ENCODE data around the gene FOXN1. TPM values are rescaled to one million over a fixed set of nuclear protein-coding genes. Genes with fewer than 3 reads are reported as not detected.
A peak's percentile ranks its signal among the peaks of the same experiment; 100 is the strongest.

The FOXN1 gene
- total and polyA plus RNA-seq, 8 donors: 0.43 to 9.3 (median 2.4) TPM; not detected in 5

DNA sequence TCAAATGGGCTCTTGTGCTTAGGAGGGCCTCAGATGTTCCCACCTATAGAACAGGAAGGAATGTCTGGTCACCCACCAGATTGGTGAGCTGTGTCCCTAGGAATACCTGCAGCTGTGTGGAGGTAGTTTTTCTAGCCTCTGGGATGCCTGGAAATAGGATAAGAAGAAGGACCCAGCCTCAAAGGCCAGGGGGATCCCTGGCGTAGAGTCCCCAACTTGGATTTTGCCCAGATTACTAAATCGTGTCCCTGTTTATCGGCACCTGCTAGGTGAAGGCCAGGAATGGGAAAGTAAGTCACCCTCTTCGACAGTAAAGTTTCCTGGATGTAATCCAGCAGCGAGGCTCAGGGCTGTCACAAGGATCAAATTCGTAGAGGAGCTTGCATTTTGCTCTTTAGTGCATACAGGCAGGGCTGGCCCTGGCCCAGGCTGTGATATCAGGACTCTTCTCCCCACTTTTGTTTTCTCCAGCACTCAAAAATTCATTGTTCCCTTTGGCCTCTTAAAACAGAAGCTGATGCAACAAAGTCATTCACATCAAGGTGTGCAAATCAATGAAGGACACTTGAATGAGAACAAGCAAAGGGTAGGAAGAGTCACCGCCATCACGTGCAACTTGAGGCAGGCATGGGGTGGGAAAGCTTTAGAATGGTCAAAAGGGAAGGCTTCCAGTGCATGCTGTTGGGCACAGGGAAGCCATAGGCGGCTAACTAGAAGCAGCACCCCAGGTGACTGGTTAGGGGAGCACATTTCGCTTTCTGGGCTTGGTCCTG, 25.2 kb upstream of the FOXN1 start:
- H3K27ac ChIP-seq: no peak overlapping the region
- H3K36me3 ChIP-seq: no peaks in the 10 kb centered on the region
- H3K9me3 ChIP-seq: no peaks in the 10 kb centered on the region
- WGBS, 5 donors: 60 to 71% (median 62%) methylated on average over 9 to 10 of the region's 10 CpGs
- no peaks in the 10 kb centered on the region for H3K4me1 ChIP-seq
- no peak overlapping the region for H3K4me3 ChIP-seq
- intact Hi-C loops (cut with DNase I; ENCODE audit: low total_unique reads): no loop called here
- peaks cover 0 to 5% (median 0%) of the 10 kb centered on the region in 3 donors for H3K27me3 ChIP-seq
- TF ChIP-seq, protein P1, sequence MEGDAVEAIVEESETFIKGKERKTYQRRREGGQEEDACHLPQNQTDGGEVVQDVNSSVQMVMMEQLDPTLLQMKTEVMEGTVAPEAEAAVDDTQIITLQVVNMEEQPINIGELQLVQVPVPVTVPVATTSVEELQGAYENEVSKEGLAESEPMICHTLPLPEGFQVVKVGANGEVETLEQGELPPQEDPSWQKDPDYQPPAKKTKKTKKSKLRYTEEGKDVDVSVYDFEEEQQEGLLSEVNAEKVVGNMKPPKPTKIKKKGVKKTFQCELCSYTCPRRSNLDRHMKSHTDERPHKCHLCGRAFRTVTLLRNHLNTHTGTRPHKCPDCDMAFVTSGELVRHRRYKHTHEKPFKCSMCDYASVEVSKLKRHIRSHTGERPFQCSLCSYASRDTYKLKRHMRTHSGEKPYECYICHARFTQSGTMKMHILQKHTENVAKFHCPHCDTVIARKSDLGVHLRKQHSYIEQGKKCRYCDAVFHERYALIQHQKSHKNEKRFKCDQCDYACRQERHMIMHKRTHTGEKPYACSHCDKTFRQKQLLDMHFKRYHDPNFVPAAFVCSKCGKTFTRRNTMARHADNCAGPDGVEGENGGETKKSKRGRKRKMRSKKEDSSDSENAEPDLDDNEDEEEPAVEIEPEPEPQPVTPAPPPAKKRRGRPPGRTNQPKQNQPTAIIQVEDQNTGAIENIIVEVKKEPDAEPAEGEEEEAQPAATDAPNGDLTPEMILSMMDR (IDR thresholded peaks at IDR 0.05): no peak
- TF ChIP-seq POLR2A (IDR thresholded peaks at IDR 0.05) (no peak), EP300 (IDR thresholded peaks at IDR 0.05) (no peak), POLR2AphosphoS5 (IDR thresholded peaks at IDR 0.05) (no peak)
- DNase-seq: no peak

DNA sequence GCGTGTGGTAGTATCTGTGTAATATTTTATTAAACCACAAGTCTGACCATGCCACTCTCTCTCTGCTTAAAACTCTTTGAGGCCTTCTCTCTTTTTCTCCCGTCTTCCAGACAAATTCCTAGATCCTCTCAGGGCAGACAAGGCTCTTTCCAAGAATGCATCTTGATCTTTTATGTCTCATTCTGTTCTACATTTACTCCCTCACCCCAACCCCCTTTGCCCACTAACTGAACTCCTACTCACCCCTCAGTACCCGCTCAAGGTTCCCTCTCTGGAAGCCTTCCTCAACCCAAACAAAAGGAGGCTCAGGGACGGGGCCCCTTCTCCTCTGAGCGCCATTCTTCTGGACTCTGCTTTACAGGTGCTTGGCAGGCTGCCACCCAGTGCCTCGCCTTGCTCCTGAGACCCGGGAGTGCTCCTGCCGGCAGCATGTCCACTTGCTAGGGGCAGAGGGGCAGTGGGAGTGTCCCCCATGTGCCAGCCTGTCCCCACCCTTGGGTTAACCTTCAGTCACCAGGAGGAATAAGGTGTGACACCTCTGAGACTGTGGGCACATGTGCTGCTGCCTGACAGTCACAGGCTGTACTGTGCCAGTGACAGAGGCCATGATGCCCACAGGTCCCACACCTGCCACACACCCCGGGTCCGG, 23.5 kb upstream of the FOXN1 start:
- WGBS, 5 donors: 42 to 69% (median 49%) methylated on average over 8 to 10 of the region's 10 CpGs

DNA sequence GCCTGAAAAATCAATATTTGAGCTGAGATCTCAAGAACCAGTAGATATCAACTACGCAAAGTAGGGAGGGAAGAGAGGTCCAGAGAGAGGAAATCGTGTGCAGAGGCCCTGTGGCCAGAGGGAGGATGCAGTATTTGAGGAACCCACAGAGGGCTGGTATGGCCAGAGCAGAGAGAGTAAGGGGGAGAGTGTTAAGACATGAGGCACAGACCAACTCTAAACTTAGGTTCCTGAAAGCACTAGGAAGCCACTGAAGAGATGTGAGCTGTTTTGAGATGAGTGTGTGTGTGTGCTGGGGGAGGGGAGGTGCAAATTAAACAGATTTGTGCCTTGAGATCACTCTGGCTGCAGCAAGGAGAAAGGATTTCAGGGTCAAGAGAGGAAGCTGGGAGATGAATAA, 21.9 kb upstream of the FOXN1 start:
- no peaks in the 10 kb centered on the region for H3K36me3 ChIP-seq
- no peak for DNase-seq
- intact Hi-C loops (cut with DNase I; ENCODE audit: low total_unique reads): no loop called here
- H3K27me3 ChIP-seq: peaks cover 0 to 5% (median 0%) of the 10 kb centered on the region in 3 donors
- no peak overlapping the region for H3K4me3 ChIP-seq
- WGBS, 5 donors: 16 to 43% (median 22%) methylated on average over 2 of the region's 2 CpGs
- no peak for TF ChIP-seq EP300 (IDR thresholded peaks at IDR 0.05)
- TF ChIP-seq POLR2A (IDR thresholded peaks at IDR 0.05): no peak
- TF ChIP-seq, protein P1 (IDR thresholded peaks at IDR 0.05): no peak
- no peak for TF ChIP-seq POLR2AphosphoS5 (IDR thresholded peaks at IDR 0.05)
- H3K9me3 ChIP-seq: no peaks in the 10 kb centered on the region
- H3K27ac ChIP-seq: no peak overlapping the region
- no peaks in the 10 kb centered on the region for H3K4me1 ChIP-seq

More for the DNA sequence above, 23.5 kb upstream of the FOXN1 start:
- peak; percentile 52 to 59 for DNase-seq
- intact Hi-C loops (cut with DNase I; ENCODE audit: low total_unique reads): no loop called here
- H3K27ac ChIP-seq: no peak overlapping the region
- H3K36me3 ChIP-seq: no peaks in the 10 kb centered on the region
- no peak overlapping the region for H3K4me3 ChIP-seq
- TF ChIP-seq, protein P1 (IDR thresholded peaks at IDR 0.05): no peak
- no peak for TF ChIP-seq POLR2A (IDR thresholded peaks at IDR 0.05)
- TF ChIP-seq EP300 (IDR thresholded peaks at IDR 0.05): no peak
- H3K9me3 ChIP-seq: no peaks in the 10 kb centered on the region
- H3K4me1 ChIP-seq: no peaks in the 10 kb centered on the region
- H3K27me3 ChIP-seq: peaks cover 0 to 5% (median 0%) of the 10 kb centered on the region in 3 donors

DNA sequence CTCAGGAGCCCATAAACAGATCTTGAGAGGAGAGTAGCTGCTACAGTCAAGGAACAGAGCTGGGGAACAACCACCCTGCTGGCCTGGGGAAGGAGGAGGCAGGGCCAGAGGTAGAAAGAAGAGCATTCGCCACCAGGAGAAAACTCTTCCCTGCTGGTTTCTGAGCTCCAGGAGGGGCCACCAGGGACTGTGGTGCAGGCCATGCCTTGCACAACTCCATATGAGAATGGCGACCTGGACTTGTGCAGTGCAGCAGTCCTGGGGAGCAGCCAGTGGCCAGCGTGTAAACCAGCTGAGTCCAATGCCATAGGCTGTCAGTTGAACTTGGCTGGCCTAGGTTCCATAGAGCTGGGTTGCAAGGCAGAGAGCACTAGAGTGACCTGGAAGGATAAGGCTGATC, 21.1 kb upstream of the FOXN1 start:
- no peaks in the 10 kb centered on the region for H3K4me1 ChIP-seq
- H3K27me3 ChIP-seq: peaks cover 0 to 5% (median 0%) of the 10 kb centered on the region in 3 donors
- no peak for DNase-seq
- no peaks in the 10 kb centered on the region for H3K36me3 ChIP-seq
- intact Hi-C loops (cut with DNase I; ENCODE audit: low total_unique reads): no loop called here
- TF ChIP-seq, protein P1 (IDR thresholded peaks at IDR 0.05): no peak
- no peak for TF ChIP-seq POLR2A (IDR thresholded peaks at IDR 0.05)
- TF ChIP-seq EP300 (IDR thresholded peaks at IDR 0.05): no peak
- no peak for TF ChIP-seq POLR2AphosphoS5 (IDR thresholded peaks at IDR 0.05)
- H3K9me3 ChIP-seq: no peaks in the 10 kb centered on the region
- H3K4me3 ChIP-seq: no peak overlapping the region
- H3K27ac ChIP-seq: no peak overlapping the region
- 77 to 93% (median 86%) methylated on average over 1 to 3 of the region's 3 CpGs for WGBS, 5 donors

Data from stomach (tissue), 9 donors.